ENCODE results near the gene CDH12. TPM values are rescaled to one million over a fixed set of nuclear protein-coding genes. Genes with fewer than 3 reads are reported as not detected.

CDH12 gene
- total RNA-seq, 4 donors from 2014 or later: not detected

DNA sequence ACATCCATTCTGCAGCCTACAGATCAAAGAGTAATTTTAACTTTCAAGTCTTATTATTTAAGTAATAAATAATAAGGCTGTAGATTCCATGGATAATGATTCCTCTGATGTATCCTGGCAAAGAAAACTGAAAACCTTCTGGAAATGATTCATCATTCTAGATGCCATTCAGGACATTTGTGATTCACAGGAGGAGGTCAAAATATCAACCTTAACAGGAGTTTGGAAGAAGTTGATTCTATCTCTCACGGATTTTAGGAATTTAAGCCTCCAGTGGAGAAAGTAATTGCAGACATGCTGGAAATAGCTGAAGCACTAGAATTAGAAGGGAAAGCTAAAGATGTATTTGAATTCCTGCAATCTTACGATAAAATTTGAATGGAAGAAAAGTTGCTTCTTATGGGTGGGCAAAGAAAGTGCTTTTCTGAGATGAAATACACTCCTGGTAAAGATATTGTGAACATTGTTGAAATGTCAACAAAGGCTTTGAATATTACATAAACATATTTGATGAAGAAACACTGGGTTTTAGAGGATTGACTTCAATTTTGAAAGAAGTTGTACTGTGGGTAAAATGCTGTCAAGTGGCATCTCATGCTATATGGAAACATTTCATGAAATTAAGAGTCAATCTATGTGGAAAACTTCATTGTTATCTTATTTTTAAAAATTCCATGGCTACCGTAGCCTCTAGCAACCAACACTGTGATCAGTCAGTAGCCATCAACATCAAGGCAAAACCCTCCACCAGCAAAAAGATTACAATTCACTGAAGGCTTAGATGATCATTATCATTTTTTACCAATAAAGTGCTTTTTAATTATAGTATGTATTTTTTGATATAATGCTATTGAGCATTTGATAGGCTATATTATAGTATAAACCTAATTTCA lies 1141.0 kb downstream of the CDH12 start:
- intact Hi-C loops (cut with DNase I): no loop called here

DNA sequence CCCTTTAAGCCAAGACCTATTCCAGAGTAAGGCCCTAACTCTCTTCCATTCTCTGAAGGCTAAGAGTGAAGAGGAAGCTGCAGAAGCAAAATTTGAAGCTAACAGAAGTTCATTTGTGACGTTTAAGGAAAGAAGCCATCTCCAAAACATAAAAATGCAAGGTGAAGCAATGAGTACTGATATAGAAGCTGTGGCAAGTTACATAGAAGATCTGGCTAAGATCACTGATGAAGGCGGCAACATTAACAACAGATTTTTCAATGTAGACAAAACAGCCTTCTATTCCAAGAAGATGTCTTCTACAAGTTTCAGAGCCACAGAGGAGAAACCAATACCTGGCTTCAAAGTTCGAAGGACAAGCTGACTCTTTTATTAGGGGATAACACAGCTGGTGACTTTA lies 1143.4 kb downstream of the CDH12 start:
- no peak for DNase-seq
- no peaks in the 10 kb centered on the region for H3K36me3 ChIP-seq
- H3K9me3 ChIP-seq: no peaks in the 10 kb centered on the region
- H3K4me3 ChIP-seq (replicated peaks in 1 of 3): no peak overlapping the region
- TF ChIP-seq, protein P1, sequence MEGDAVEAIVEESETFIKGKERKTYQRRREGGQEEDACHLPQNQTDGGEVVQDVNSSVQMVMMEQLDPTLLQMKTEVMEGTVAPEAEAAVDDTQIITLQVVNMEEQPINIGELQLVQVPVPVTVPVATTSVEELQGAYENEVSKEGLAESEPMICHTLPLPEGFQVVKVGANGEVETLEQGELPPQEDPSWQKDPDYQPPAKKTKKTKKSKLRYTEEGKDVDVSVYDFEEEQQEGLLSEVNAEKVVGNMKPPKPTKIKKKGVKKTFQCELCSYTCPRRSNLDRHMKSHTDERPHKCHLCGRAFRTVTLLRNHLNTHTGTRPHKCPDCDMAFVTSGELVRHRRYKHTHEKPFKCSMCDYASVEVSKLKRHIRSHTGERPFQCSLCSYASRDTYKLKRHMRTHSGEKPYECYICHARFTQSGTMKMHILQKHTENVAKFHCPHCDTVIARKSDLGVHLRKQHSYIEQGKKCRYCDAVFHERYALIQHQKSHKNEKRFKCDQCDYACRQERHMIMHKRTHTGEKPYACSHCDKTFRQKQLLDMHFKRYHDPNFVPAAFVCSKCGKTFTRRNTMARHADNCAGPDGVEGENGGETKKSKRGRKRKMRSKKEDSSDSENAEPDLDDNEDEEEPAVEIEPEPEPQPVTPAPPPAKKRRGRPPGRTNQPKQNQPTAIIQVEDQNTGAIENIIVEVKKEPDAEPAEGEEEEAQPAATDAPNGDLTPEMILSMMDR (IDR thresholded peaks at IDR 0.05): no peak
- TF ChIP-seq POLR2A (IDR thresholded peaks at IDR 0.05): no peak
- no peaks in the 10 kb centered on the region for H3K27me3 ChIP-seq
- intact Hi-C loops (cut with DNase I): no loop called here
- no peaks in the 10 kb centered on the region for H3K4me1 ChIP-seq
- WGBS, 2 donors: 91 to 92% methylated on average over 3 of the region's 3 CpGs
- H3K27ac ChIP-seq: no peak overlapping the region

More for the DNA sequence above, 1141.0 kb downstream of the CDH12 start:
- Histone ChIP-seq H3K4me3 (replicated peaks in 1 of 3) (no peak overlapping the region), H3K27me3 (no peaks in the 10 kb centered on the region), H3K9me3 (no peaks in the 10 kb centered on the region), H3K36me3 (no peaks in the 10 kb centered on the region), H3K27ac (no peak overlapping the region), H3K4me1 (no peaks in the 10 kb centered on the region)
- 77 to 79% methylated on average over 3 of the region's 3 CpGs for WGBS, 2 donors
- no peak for TF ChIP-seq POLR2A (IDR thresholded peaks at IDR 0.05)
- TF ChIP-seq, protein P1 (IDR thresholded peaks at IDR 0.05): no peak
- no peak for DNase-seq

DNA sequence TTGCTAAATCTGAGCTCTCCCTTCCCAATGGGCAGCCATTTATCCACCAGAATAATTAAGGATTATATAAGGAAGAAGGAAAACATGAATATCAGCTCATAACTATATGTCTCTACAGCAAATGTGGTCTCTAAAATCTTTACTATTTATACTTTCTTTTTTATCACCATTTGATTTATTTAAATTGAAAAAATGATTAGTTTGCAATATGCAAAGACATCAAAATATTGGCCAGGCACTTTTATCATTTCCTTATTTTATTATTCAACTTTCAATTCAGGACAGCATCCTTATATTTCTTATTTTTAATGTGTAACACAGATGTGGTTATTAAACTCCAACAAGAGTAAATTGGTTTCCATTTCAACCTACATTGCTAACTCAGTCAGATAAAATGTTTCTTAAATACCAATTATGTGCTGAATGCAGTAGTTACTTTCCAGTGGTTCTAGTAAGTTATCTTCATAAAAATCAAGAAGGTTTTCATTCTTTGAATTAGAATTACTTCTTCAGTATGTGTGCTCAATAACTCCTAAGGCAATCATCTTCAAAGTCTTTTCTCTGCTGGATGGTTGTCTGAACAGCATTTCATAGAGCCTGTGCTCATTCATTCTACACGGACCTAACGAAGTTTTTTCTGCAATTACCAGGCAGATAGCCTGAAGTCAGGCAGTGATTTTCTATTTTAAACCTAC lies 1148.0 kb downstream of the CDH12 start:
- no peak for TF ChIP-seq POLR2A (IDR thresholded peaks at IDR 0.05)
- TF ChIP-seq, protein P1 (IDR thresholded peaks at IDR 0.05): no peak
- DNase-seq: no peak
- Histone ChIP-seq H3K4me1 (no peaks in the 10 kb centered on the region), H3K4me3 (replicated peaks in 1 of 3) (no peak overlapping the region), H3K9me3 (no peaks in the 10 kb centered on the region), H3K27me3 (no peaks in the 10 kb centered on the region), H3K27ac (no peak overlapping the region), H3K36me3 (no peaks in the 10 kb centered on the region)
- 77 to 85% methylated on average over 2 of the region's 2 CpGs for WGBS, 2 donors
- intact Hi-C loops (cut with DNase I): no loop called here

DNA sequence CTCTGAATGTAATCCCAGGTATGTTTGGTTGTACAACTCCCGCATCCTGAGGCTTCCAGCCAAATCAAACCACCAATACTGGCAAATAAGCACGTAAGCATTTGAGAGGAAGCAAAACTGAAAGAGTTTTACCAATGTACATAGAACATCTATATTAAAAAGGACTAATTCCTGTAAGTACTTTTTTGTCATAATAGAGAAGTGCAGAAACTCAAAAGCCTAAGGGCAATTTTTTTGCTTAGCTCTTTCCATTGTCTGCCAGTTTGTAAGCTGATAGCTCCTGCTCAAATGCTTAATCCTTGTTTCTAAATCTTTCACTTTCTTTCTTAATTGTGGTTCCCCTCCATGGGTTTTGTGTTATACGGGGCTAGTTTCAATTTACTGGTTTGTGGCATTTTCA lies 1151.8 kb downstream of the CDH12 start:
- WGBS, 2 donors: 71 to 76% methylated on average over 3 of the region's 3 CpGs

More for the DNA sequence above, 1151.8 kb downstream of the CDH12 start:
- no peak overlapping the region for H3K27ac ChIP-seq
- H3K4me3 ChIP-seq (replicated peaks in 1 of 3): no peak overlapping the region
- TF ChIP-seq, protein P1 (IDR thresholded peaks at IDR 0.05): no peak
- TF ChIP-seq POLR2A (IDR thresholded peaks at IDR 0.05): no peak
- intact Hi-C loops (cut with DNase I): no loop called here
- H3K9me3 ChIP-seq: no peaks in the 10 kb centered on the region
- no peak for DNase-seq
- H3K4me1 ChIP-seq: no peaks in the 10 kb centered on the region
- no peaks in the 10 kb centered on the region for H3K27me3 ChIP-seq
- no peaks in the 10 kb centered on the region for H3K36me3 ChIP-seq

Measured in thyroid gland (tissue), 4 donors.